Esophagus squamous epithelium (tissue), 5 donors: ENCODE results near the gene HOXA10. TPM values are rescaled to one million over a fixed set of nuclear protein-coding genes. Genes with fewer than 3 reads are reported as not detected.

Experiments
- DNase-seq: peaks from one replicate; lab custom pipeline; 2025; lab: John Stamatoyannopoulos, UW
- H3K27ac ChIP-seq, 4 donors: fragments of 200-600 bp; sonication (generic); one replicate each; pipeline ENCODE4 v1.5.1; 2016 to 2019; ENCODE audit warnings: mild to moderate bottlenecking in 1 of 4
- H3K27me3 ChIP-seq, 4 donors: fragments of 200-600 bp; sonication (generic); 1 replicate in 3 of 4; 2 replicates in 1 of 4; pipeline versions ENCODE4 v1.5.1 to v1.6.0; 2017 to 2021; ENCODE audit warnings: antibody characterized with exemption in 1 of 4
- H3K36me3 ChIP-seq, 3 donors: fragments of 200-600 bp; sonication (generic); one replicate each; pipeline ENCODE4 v1.5.1; 2016 to 2019
- H3K4me1 ChIP-seq, 3 donors: fragments of 200-600 bp; sonication (generic); one replicate each; pipeline ENCODE4 v1.5.1; 2017 to 2019
- H3K4me3 ChIP-seq, 4 donors: fragments of 200-600 bp; sonication (generic); 1 replicate in 3 of 4; 2 replicates in 1 of 4; pipeline ENCODE4 v1.5.1; 2016 to 2019; ENCODE audit warnings: mild to moderate bottlenecking in 2 of 4, moderate library complexity in 1 of 4
- H3K9me3 ChIP-seq, 3 donors: fragments of 200-600 bp; sonication (generic); one replicate each; pipeline ENCODE4 v1.5.1; 2016 to 2019
- POLR2A ChIP-seq, 4 donors: fragments of 450-650 bp; IDR thresholded peaks; one replicate each; pipeline ENCODE4 v1.6.1; 2017; ENCODE audit warnings: antibody characterized with exemption in 4 of 4, mild to moderate bottlenecking in 4 of 4, moderate library complexity in 3 of 4
- WGBS, 2 donors: methylation state at CpG; one replicate each; pipeline ENCODE4 v1.1.5; 2018; 5-methylcytosine and 5-hydroxymethylcytosine counted together
- intact Hi-C: fragments of 100-400 bp; cut with DNase I; formaldehyde crosslinking; loops from one replicate; pipeline ENCODE4 v1.15.0; 2022
- total RNA-seq, 4 donors: library from RNA; depleted of rRNA; stranded (reverse); fragments of >200 nt; gene quantifications; one replicate each; pipeline ENCODE4 v1.1.0, GENCODE V29; 2016
- TF ChIP-seq, protein P1 (sequence below), 6 experiments: fragments of 450-650 bp in 4 of 6; fragments of 200-600 bp in 2 of 6; sonication (generic) in 2 of 6; IDR thresholded peaks; one replicate each; pipeline ENCODE4 v1.5.1; 2016 to 2019; ENCODE audit warnings: antibody characterized with exemption in 6 of 6, mild to moderate bottlenecking in 4 of 6, moderate library complexity in 4 of 6
- donor health status: DM: yes; HTN: yes; CAD: no.

The HOXA10 gene
- total RNA-seq, 4 donors from 2014 or later: not detected

GRCh38 chr7:27130540-27131389 lies 43.4 kb downstream of the HOXA10 start, which contains the start of gene HOXA4:
Gene HOXA4, minus strand, starts transcription at chr7:27130757. Its CDS starts 24 bp downstream, at chr7:27130733.
- 3 to 27% methylated on average over 6 to 11 of the region's 67 CpGs for WGBS, 2 donors
- H3K9me3 ChIP-seq: no peaks in the 10 kb centered on the region
- H3K27me3 ChIP-seq: no peaks in the 10 kb centered on the region
- TF ChIP-seq, protein P1, sequence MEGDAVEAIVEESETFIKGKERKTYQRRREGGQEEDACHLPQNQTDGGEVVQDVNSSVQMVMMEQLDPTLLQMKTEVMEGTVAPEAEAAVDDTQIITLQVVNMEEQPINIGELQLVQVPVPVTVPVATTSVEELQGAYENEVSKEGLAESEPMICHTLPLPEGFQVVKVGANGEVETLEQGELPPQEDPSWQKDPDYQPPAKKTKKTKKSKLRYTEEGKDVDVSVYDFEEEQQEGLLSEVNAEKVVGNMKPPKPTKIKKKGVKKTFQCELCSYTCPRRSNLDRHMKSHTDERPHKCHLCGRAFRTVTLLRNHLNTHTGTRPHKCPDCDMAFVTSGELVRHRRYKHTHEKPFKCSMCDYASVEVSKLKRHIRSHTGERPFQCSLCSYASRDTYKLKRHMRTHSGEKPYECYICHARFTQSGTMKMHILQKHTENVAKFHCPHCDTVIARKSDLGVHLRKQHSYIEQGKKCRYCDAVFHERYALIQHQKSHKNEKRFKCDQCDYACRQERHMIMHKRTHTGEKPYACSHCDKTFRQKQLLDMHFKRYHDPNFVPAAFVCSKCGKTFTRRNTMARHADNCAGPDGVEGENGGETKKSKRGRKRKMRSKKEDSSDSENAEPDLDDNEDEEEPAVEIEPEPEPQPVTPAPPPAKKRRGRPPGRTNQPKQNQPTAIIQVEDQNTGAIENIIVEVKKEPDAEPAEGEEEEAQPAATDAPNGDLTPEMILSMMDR (IDR thresholded peaks at IDR 0.05): no peak
- TF ChIP-seq POLR2A (IDR thresholded peaks at IDR 0.05): peak in 3 of 4 donors; percentile 59 to 94 (median 76)
- H3K4me1 ChIP-seq: peaks cover 9 to 81% (median 41%) of the 10 kb centered on the region in 3 donors
- DNase-seq: peak; percentile 39
- peak within 1 kb of the TSS; percentile 68 to 97 (median 82) for H3K4me3 ChIP-seq
- H3K27ac ChIP-seq: peak within 1 kb of the TSS; percentile 96 to 99 (median 96)
- no peaks in the 10 kb centered on the region for H3K36me3 ChIP-seq
- intact Hi-C loops: no loop called here

DNA sequence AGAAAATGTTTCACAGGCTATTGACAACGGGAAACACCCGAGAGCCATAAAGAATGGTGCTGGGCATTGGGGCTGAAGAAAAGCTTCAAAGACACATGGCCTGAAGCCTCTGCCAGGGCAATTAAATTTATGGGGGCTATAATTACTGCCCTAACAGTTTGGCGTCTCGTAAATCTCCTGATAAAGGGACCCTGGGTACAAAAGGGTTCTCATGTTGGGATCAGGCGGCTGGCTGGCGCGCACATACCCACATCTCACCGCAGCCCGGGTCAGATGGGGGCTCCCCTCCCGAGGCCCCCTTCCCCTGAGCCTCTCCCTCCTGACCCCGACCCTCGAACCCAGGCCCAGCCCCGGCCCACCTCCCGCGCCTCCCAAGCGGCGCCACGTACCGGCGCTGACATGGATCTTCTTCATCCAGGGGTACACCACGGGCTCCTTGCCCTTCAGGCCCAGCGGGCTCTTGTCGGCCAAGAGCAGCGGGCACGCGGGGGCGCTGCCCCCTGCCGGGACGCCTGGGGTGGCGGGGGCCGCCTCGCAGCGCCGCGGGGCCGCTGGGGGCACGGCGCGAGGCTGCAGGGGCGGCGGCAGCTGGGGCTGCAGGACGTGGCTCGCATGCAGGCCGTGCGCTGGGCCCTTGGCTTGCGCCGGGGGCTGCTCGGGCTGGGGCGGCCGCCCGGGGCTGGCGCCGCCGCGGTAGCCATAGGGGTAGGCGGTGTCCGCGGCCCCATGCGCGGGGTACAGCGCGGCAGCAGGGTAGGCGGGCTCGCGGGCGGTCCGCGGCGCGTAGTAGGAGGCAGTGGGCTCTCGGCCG lies 44.2 kb downstream of the HOXA10 start:
- H3K9me3 ChIP-seq: no peaks in the 10 kb centered on the region
- no peaks in the 10 kb centered on the region for H3K36me3 ChIP-seq
- WGBS, 2 donors: 22 to 25% methylated on average over 4 to 14 of the region's 72 CpGs
- no peaks in the 10 kb centered on the region for H3K27me3 ChIP-seq
- peaks cover 6 to 81% (median 46%) of the 10 kb centered on the region in 3 donors for H3K4me1 ChIP-seq
- intact Hi-C loops: no loop called here
- TF ChIP-seq, protein P1 (IDR thresholded peaks at IDR 0.05): peak in 3 of 6 experiments; percentile 17 to 38 (median 28)
- no peak for TF ChIP-seq POLR2A (IDR thresholded peaks at IDR 0.05)
- H3K4me3 ChIP-seq: peak overlapping the region; percentile 68 to 97 (median 82)
- no peak for DNase-seq
- peak overlapping the region; percentile 96 to 99 (median 96) for H3K27ac ChIP-seq

DNA sequence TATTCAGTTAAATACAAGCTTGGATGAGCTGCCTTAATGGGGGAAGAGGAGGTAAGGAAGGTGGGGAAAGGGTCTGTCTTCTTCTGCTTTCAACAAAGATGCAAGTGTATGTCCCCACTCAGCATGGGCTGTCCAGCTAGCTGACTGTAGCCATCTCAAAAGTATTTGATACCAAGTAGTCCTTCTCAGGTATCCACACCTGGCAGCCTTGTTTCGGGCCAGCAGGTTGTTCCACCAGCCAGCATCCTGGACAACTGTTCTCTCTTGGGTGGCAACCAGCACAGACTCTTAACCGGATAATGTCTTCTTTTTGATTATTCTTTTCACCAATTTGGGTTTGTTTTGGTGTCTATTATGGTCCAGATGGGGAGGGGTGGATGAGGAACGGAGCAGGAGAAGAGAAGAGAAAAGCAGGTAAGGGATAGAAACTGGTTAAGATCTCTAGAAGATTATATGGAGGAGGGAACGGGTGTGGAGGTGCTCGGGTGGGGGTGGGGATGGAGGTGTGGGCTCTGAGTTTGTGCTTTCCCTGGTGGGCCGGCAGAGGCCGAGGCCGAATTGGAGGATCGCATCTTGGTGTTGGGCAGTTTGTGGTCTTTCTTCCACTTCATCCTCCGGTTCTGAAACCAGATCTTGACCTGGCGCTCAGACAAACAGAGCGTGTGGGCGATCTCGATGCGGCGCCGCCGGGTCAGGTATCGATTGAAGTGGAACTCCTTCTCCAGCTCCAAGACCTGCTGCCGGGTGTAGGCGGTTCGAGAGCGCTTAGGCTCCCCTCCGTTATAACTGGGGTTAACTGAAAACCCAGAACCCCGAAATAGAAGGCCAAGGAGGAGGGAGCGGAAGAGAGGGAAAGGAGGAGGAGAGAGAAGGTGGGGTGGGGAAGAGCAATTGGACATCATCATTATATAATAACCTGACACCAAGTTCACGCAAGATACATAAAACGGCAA lies 45.1 kb downstream of the HOXA10 start:
- Histone ChIP-seq H3K27ac (peak overlapping the region; percentile 96 to 99 (median 96)), H3K27me3 (no peaks in the 10 kb centered on the region), H3K9me3 (no peaks in the 10 kb centered on the region), H3K36me3 (no peaks in the 10 kb centered on the region), H3K4me3 (peak overlapping the region; percentile 68 to 97 (median 82)), H3K4me1 (peaks cover 6 to 81% (median 51%) of the 10 kb centered on the region in 3 donors)
- TF ChIP-seq POLR2A (IDR thresholded peaks at IDR 0.05): no peak
- TF ChIP-seq, protein P1 (IDR thresholded peaks at IDR 0.05): no peak
- intact Hi-C loops: no loop called here
- DNase-seq: no peak
- 26 to 34% methylated on average over 15 to 17 of the region's 28 CpGs for WGBS, 2 donors

GRCh38 chr7:27128034-27128433 lies 46.1 kb downstream of the HOXA10 start:
- intact Hi-C loops: no loop called here
- TF ChIP-seq, protein P1 (IDR thresholded peaks at IDR 0.05): no peak
- no peak for TF ChIP-seq POLR2A (IDR thresholded peaks at IDR 0.05)
- H3K27ac ChIP-seq: peak overlapping the region; percentile 96 to 99 (median 96)
- H3K36me3 ChIP-seq: no peaks in the 10 kb centered on the region
- H3K4me3 ChIP-seq: peak overlapping the region in 1 of 4 donors; percentile 77
- H3K27me3 ChIP-seq: no peaks in the 10 kb centered on the region
- no peak for DNase-seq
- 6 to 12% methylated on average over 2 of the region's 2 CpGs for WGBS, 2 donors
- no peaks in the 10 kb centered on the region for H3K9me3 ChIP-seq
- peaks cover 6 to 83% (median 52%) of the 10 kb centered on the region in 3 donors for H3K4me1 ChIP-seq
